Measurements from ENCODE around the gene EXOSC5. TPM values are rescaled to one million over a fixed set of nuclear protein-coding genes. Genes with fewer than 3 reads are reported as not detected.

The EXOSC5 gene
- total and polyA plus RNA-seq, 9 of the 15 experiments (the other 6 are each of a cell fraction or from before 2014, with no cell fraction given), result 10.9 to 75.5 (median 37.8) TPM

DNA sequence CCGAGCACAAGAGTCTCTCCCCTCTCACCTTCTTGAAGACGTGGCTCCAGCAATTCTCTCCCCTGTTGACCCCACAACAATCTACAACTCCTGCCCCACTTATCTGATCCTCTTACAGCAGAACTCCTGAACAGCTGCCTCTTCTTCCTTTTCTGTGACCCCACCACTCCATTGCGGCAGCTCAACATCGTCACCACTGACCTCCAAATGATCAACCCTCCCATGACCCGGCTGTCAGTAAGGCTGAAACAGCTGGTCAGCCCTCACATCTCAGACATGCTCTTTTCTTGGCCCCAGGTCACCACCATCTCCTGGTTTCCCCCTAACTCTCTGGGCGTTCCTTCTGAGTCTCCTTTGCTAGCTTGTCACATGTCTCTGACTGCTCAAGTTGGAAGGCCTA, 1.8 kb downstream of the EXOSC5 start (continued):
- no peak for TF ChIP-seq ZBTB17 (CRISPR knock-in tag; IDR thresholded peaks at IDR 0.05)
- TF ChIP-seq IRF2 (CRISPR knock-in tag; IDR thresholded peaks at IDR 0.05), result no peak
- TF ChIP-seq, protein P1, sequence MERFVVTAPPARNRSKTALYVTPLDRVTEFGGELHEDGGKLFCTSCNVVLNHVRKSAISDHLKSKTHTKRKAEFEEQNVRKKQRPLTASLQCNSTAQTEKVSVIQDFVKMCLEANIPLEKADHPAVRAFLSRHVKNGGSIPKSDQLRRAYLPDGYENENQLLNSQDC (CRISPR knock-in tag; IDR thresholded peaks at IDR 0.05), result no peak
- TF ChIP-seq, protein P2, sequence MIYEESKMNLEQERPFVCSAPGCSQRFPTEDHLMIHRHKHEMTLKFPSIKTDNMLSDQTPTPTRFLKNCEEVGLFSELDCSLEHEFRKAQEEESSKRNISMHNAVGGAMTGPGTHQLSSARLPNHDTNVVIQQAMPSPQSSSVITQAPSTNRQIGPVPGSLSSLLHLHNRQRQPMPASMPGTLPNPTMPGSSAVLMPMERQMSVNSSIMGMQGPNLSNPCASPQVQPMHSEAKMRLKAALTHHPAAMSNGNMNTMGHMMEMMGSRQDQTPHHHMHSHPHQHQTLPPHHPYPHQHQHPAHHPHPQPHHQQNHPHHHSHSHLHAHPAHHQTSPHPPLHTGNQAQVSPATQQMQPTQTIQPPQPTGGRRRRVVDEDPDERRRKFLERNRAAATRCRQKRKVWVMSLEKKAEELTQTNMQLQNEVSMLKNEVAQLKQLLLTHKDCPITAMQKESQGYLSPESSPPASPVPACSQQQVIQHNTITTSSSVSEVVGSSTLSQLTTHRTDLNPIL (CRISPR knock-in tag; IDR thresholded peaks at IDR 0.05), result no peak
- TF ChIP-seq, protein P3, sequence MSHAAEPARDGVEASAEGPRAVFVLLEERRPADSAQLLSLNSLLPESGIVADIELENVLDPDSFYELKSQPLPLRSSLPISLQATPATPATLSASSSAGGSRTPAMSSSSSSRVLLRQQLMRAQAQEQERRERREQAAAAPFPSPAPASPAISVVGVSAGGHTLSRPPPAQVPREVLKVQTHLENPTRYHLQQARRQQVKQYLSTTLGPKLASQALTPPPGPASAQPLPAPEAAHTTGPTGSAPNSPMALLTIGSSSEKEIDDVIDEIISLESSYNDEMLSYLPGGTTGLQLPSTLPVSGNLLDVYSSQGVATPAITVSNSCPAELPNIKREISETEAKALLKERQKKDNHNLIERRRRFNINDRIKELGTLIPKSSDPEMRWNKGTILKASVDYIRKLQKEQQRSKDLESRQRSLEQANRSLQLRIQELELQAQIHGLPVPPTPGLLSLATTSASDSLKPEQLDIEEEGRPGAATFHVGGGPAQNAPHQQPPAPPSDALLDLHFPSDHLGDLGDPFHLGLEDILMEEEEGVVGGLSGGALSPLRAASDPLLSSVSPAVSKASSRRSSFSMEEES (CRISPR knock-in tag; IDR thresholded peaks at IDR 0.05), result no peak
- no peak for TF ChIP-seq ZKSCAN3 (CRISPR knock-in tag; IDR thresholded peaks at IDR 0.05)
- TF ChIP-seq HMGN3 (IDR thresholded peaks at IDR 0.05; ENCODE audit: borderline replicate concordance, extremely low read depth, insufficient read length, low read depth, low read length), result no peak
- TF ChIP-seq MCM3 (IDR thresholded peaks at IDR 0.05), result no peak
- TF ChIP-seq SETDB1 (IDR thresholded peaks at IDR 0.05; ENCODE audit: low read length), result no peak
- TF ChIP-seq, protein P4, sequence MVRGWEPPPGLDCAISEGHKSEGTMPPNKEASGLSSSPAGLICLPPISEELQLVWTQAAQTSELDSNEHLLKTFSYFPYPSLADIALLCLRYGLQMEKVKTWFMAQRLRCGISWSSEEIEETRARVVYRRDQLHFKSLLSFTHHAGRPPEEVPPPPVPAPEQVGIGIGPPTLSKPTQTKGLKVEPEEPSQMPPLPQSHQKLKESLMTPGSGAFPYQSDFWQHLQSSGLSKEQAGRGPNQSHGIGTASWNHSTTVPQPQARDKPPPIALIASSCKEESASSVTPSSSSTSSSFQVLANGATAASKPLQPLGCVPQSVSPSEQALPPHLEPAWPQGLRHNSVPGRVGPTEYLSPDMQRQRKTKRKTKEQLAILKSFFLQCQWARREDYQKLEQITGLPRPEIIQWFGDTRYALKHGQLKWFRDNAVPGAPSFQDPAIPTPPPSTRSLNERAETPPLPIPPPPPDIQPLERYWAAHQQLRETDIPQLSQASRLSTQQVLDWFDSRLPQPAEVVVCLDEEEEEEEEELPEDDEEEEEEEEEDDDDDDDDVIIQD (CRISPR knock-in tag; IDR thresholded peaks at IDR 0.05), result no peak
- TF ChIP-seq CC2D1A (IDR thresholded peaks at IDR 0.05), result no peak
- no peak for TF ChIP-seq CTBP1 (IDR thresholded peaks at IDR 0.05; ENCODE audit: borderline replicate concordance)
- TF ChIP-seq, protein P5, sequence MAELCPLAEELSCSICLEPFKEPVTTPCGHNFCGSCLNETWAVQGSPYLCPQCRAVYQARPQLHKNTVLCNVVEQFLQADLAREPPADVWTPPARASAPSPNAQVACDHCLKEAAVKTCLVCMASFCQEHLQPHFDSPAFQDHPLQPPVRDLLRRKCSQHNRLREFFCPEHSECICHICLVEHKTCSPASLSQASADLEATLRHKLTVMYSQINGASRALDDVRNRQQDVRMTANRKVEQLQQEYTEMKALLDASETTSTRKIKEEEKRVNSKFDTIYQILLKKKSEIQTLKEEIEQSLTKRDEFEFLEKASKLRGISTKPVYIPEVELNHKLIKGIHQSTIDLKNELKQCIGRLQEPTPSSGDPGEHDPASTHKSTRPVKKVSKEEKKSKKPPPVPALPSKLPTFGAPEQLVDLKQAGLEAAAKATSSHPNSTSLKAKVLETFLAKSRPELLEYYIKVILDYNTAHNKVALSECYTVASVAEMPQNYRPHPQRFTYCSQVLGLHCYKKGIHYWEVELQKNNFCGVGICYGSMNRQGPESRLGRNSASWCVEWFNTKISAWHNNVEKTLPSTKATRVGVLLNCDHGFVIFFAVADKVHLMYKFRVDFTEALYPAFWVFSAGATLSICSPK (IDR thresholded peaks at IDR 0.05; ENCODE audit: borderline replicate concordance), result no peak
- TF ChIP-seq ELF1 (tag; IDR thresholded peaks at IDR 0.05), result no peak
- no peak for TF ChIP-seq ZNF23 (CRISPR knock-in tag; IDR thresholded peaks at IDR 0.05)
- no peak for TF ChIP-seq CSDE1 (IDR thresholded peaks at IDR 0.05)
- TF ChIP-seq, protein P6, sequence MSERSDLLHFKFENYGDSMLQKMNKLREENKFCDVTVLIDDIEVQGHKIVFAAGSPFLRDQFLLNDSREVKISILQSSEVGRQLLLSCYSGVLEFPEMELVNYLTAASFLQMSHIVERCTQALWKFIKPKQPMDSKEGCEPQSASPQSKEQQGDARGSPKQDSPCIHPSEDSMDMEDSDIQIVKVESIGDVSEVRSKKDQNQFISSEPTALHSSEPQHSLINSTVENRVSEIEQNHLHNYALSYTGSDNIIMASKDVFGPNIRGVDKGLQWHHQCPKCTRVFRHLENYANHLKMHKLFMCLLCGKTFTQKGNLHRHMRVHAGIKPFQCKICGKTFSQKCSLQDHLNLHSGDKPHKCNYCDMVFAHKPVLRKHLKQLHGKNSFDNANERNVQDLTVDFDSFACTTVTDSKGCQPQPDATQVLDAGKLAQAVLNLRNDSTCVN (CRISPR knock-in tag; IDR thresholded peaks at IDR 0.05), result no peak
- TF ChIP-seq CBX3 (IDR thresholded peaks at IDR 0.05; ENCODE audit: borderline replicate concordance in 1 of 2, low read length in 2 of 2), result no peak
- TF ChIP-seq NR4A1 (CRISPR knock-in tag; IDR thresholded peaks at IDR 0.05), result no peak
- no peak for TF ChIP-seq NR4A1 (tag; IDR thresholded peaks at IDR 0.05)
- TF ChIP-seq, protein P7, sequence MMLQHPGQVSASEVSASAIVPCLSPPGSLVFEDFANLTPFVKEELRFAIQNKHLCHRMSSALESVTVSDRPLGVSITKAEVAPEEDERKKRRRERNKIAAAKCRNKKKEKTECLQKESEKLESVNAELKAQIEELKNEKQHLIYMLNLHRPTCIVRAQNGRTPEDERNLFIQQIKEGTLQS (IDR thresholded peaks at IDR 0.05), result no peak
- TF ChIP-seq, protein P7 (CRISPR knock-in tag; conservative IDR thresholded peaks at IDR 0.05), result no peak
